Mucosa of descending colon (tissue), 3 donors: Measurements from ENCODE around the gene BLMH. TPM values are rescaled to one million over a fixed set of nuclear protein-coding genes. Genes with fewer than 3 reads are reported as not detected.

Experiments used
- ATAC-seq: fragments of 200-7000 bp; cut with Tn5 transposase; one replicate; pipeline ENCODE4 v1.9.1; 2020; ENCODE audit warnings: mild to moderate bottlenecking, moderate library complexity
- DNase-seq, 3 donors: peaks; one replicate each; pipeline ENCODE4 v3.0.0-alpha.2; 2020
- H3K36me3 ChIP-seq: fragments of 200-600 bp; one replicate; pipeline ENCODE4 v1.8.0; 2021; ENCODE audit warnings: low read depth, mild to moderate bottlenecking
- H3K4me1 ChIP-seq: fragments of 200-600 bp; one replicate; pipeline ENCODE4 v1.8.0; 2021; ENCODE audit warnings: low read depth, mild to moderate bottlenecking
- H3K4me3 ChIP-seq: fragments of 200-600 bp; one replicate; pipeline ENCODE4 v1.8.0; 2021; ENCODE audit warnings: mild to moderate bottlenecking
- H3K9me3 ChIP-seq: fragments of 200-600 bp; one replicate; pipeline ENCODE4 v1.8.0; 2021; ENCODE audit warnings: mild to moderate bottlenecking
- intact Hi-C, 2 donors: fragments of 100-400 bp; cut with DNase I in 1 of 2; cut with micrococcal nuclease in 1 of 2; formaldehyde crosslinking; loops; one replicate each; pipeline versions ENCODE4 v1.11.0 to v1.11.1; 2022; cut with DNase I, micrococcal nuclease
- total RNA-seq, 3 donors: library from RNA; stranded (reverse); fragmentation: NEBNext Ultra II Directional in 2 of 3; extraction: Animal tissue kit (Norgen Biotek cat#: 25700) in 2 of 3; gene quantifications; one replicate each; pipeline versions ENCODE4 v1.2.1 to v1.2.4, GENCODE V29; 2021 to 2023
- TF ChIP-seq, protein P1 (sequence below): fragments of 200-600 bp; IDR thresholded peaks from one replicate; pipeline ENCODE4 v1.8.0; 2022; ENCODE audit warnings: antibody characterized with exemption, mild to moderate bottlenecking
- donor health status: DM: no; HTN: no; CAD: no; lungs with moderate emphysema.
- donor health status: DM: no; HTN: no; CAD: no.
- donor health status: DM: no; HTN: yes; CAD: no.

BLMH gene
- total RNA-seq, 3 donors from 2014 or later, result 18.1 to 31.9 (median 22.0) TPM

DNA sequence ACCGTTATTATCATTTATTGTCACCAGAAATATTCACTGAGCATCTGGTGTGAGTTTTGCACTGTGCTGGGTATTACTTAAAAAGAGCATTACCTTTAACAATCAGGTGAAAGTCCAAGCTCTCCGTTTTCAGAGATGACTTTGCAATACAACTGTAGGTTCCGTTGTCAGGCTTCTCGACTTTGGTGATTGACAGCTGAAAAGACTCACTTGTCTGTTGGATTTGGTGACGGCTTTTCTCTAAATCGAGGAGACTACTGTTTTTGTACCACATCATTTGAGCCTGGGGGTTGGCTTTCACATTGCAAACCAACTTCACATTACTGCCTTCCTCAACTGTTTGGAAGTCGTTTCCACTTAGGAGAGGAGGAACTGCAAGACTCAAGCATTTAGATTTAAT, 33.0 kb upstream of the BLMH start:
- ATAC-seq (no peak), DNase-seq (no peak)
- H3K4me3 ChIP-seq, result no peak overlapping the region
- H3K4me1 ChIP-seq, result peaks cover 5% of the 10 kb centered on the region
- intact Hi-C loops, result no loop called here
- TF ChIP-seq, protein P1, sequence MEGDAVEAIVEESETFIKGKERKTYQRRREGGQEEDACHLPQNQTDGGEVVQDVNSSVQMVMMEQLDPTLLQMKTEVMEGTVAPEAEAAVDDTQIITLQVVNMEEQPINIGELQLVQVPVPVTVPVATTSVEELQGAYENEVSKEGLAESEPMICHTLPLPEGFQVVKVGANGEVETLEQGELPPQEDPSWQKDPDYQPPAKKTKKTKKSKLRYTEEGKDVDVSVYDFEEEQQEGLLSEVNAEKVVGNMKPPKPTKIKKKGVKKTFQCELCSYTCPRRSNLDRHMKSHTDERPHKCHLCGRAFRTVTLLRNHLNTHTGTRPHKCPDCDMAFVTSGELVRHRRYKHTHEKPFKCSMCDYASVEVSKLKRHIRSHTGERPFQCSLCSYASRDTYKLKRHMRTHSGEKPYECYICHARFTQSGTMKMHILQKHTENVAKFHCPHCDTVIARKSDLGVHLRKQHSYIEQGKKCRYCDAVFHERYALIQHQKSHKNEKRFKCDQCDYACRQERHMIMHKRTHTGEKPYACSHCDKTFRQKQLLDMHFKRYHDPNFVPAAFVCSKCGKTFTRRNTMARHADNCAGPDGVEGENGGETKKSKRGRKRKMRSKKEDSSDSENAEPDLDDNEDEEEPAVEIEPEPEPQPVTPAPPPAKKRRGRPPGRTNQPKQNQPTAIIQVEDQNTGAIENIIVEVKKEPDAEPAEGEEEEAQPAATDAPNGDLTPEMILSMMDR, result no peak
- H3K36me3 ChIP-seq, result no peaks in the 10 kb centered on the region
- no peaks in the 10 kb centered on the region for H3K9me3 ChIP-seq

GRCh38 chr17:30323895-30324319, 32.2 kb upstream of the BLMH start:
- Histone ChIP-seq H3K4me3 (no peak overlapping the region), H3K9me3 (no peaks in the 10 kb centered on the region), H3K36me3 (no peaks in the 10 kb centered on the region), H3K4me1 (peaks cover 5% of the 10 kb centered on the region)
- DNase-seq (peak in 1 of 3 donors; percentile 46), ATAC-seq (peak; percentile 69)
- intact Hi-C loops, result no loop called here
- TF ChIP-seq, protein P1, result no peak

DNA sequence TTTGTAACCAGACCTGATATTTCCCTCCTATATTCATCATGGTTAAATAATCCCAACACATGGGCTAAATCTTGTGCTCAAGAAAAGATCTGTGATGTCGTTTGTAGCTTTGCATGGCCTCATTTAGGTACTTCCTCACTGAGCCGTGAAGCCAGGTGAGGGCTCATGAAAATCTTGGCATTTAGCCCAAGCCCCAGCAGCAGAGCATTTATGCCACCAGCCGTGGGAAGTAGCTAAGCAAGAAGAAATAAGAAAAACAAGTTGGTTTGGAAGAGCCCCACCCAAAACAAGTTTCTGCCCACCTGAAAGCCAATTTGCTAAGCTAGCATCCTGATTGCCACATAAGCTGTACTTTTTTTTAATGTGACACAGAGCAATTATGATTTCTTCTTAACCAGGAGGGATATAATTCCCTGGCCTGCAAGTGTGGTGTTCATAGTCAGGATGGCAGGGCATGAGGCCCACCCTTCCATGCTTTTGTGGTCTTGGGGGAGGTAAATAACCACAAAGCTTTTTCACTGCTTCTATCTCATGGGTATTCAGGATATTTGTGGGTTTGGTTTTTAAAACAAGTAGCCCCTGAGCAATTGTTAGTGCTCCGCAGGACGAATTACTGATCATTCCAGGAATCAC, 31.6 kb upstream of the BLMH start:
- ATAC-seq, result peak; percentile 55
- intact Hi-C loops, result no loop called here
- TF ChIP-seq, protein P1, result no peak
- H3K4me3 ChIP-seq, result no peak overlapping the region
- no peak for DNase-seq
- peaks cover 5% of the 10 kb centered on the region for H3K4me1 ChIP-seq
- H3K36me3 ChIP-seq, result no peaks in the 10 kb centered on the region
- H3K9me3 ChIP-seq, result no peaks in the 10 kb centered on the region

- TF ChIP-seq, protein P1, result no peak
- intact Hi-C loops, result no loop called here
- ATAC-seq, result no peak
These were observed 29.6 kb upstream of the BLMH start for GRCh38 chr17:30321314-30321713.

GRCh38 chr17:30318155-30318554, 26.4 kb upstream of the BLMH start:
- TF ChIP-seq, protein P1, result no peak
- intact Hi-C loops, result no loop called here
- DNase-seq (no peak), ATAC-seq (no peak)
- H3K4me3 ChIP-seq, result no peak overlapping the region
- H3K4me1 ChIP-seq, result peaks cover 19% of the 10 kb centered on the region
- H3K36me3 ChIP-seq, result no peaks in the 10 kb centered on the region
- no peaks in the 10 kb centered on the region for H3K9me3 ChIP-seq

More at GRCh38 chr17:30321314-30321713, 29.6 kb upstream of the BLMH start:
- DNase-seq, result no peak
- no peak overlapping the region for H3K4me3 ChIP-seq
- no peaks in the 10 kb centered on the region for H3K9me3 ChIP-seq
- H3K36me3 ChIP-seq, result no peaks in the 10 kb centered on the region
- peaks cover 4% of the 10 kb centered on the region for H3K4me1 ChIP-seq
